Thymus (tissue), 11 donors: ENCODE measurements around the gene CALHM3. TPM values are rescaled to one million over a fixed set of nuclear protein-coding genes. Genes with fewer than 3 reads are reported as not detected.
"Not testable (repeated sequence)": the region's sequence is repeated elsewhere in the genome, so short reads cannot be mapped to it uniquely, and the experiment has no call there.

Experiments used
- DNase-seq, 9 donors: peaks; one replicate each; pipeline ENCODE4 v3.0.0-alpha.2; 2013; ENCODE audit warnings: low spot score in 9 of 9, low read depth in 6 of 9, missing footprints in 1 of 9
- H3K27ac ChIP-seq, 2 donors: one replicate each; pipeline ENCODE4 v1.5.1; 2013; ENCODE audit warnings: control low read depth in 1 of 2, low read depth in 1 of 2, low read length in 1 of 2, mild to moderate bottlenecking in 1 of 2, moderate library complexity in 1 of 2
- H3K27me3 ChIP-seq, 2 donors: one replicate each; pipeline ENCODE4 v1.5.1; 2013; ENCODE audit warnings: low read length in 1 of 2; ENCODE audit not compliant: control insufficient read depth in 2 of 2, insufficient read depth in 1 of 2
- H3K36me3 ChIP-seq, 2 donors: one replicate each; pipeline ENCODE4 v1.5.1; 2013; ENCODE audit warnings: low read length in 1 of 2, mild to moderate bottlenecking in 1 of 2, moderate library complexity in 1 of 2; ENCODE audit not compliant: control insufficient read depth in 2 of 2, insufficient read depth in 2 of 2
- H3K4me1 ChIP-seq, 2 donors: one replicate each; pipeline ENCODE4 v1.5.1; 2013; ENCODE audit warnings: low read length in 2 of 2; ENCODE audit not compliant: control insufficient read depth in 2 of 2, insufficient read depth in 2 of 2
- H3K4me3 ChIP-seq, 2 donors: one replicate each; pipeline ENCODE4 v1.5.1; 2013; ENCODE audit warnings: low read length in 2 of 2, control low read depth in 1 of 2, mild to moderate bottlenecking in 1 of 2
- H3K9me3 ChIP-seq, 2 donors: one replicate each; pipeline ENCODE4 v1.5.1; 2013; ENCODE audit warnings: low read length in 1 of 2, mild to moderate bottlenecking in 1 of 2; ENCODE audit not compliant: control insufficient read depth in 2 of 2, insufficient read depth in 1 of 2
- WGBS: extraction: QIAGEN DNeasy Blood & Tissue Kit; methylation state at CpG from one replicate; pipeline ENCODE4 v1.1.7; 2013; 5-methylcytosine and 5-hydroxymethylcytosine counted together
- polyA plus RNA-seq: library from polyadenylated mRNA; stranded (reverse); fragments of 200-250 nt; gene quantifications from one replicate; pipeline ENCODE4 v1.2.3, GENCODE V29; 2013
- total RNA-seq: library from RNA; stranded (reverse); fragments of 120-200 nt; gene quantifications from one replicate; pipeline ENCODE4 v1.2.4, GENCODE V29; 2013
- donor health status: healthy.

The CALHM3 gene
- total and polyA plus RNA-seq, 2 donors = 0.09 to 0.32 TPM

DNA sequence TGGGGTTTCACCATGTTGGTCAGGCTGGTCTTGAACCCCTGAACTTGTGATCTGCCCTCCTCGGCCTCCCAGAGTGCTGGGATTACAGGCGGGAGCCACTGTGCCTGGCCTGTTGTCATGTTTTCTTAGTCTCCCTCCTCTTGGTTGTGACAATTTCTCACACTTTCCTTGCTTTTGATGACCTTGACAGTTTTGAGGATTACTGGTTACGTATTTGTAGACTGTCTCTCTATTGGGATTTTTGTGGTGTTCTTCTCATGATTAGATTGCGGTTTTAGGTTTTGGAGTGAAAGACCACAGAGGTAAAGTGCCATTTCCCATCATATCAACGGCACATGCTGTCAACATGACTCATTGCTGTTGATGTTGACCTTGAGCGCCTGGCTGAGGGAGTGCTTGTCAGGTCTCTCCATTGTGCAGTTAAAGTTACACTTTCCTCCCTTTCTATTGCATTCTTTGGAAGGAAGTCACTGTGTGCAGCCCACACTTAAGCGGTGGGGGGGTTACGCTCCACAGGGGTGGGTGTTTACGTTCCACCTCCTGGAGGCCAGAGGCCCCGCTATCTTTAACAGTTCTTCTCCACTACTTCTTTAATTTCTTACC, 25.2 kb upstream of the CALHM3 start:
- peak in 1 of 9 donors; percentile 28 for DNase-seq
- Histone ChIP-seq H3K27ac (no peak overlapping the region), H3K27me3 (peaks cover 0 to 12% of the 10 kb centered on the region in 2 donors), H3K4me1 (peaks cover 2 to 7% of the 10 kb centered on the region in 2 donors), H3K9me3 (no peaks in the 10 kb centered on the region), H3K36me3 (no peaks in the 10 kb centered on the region), H3K4me3 (no peak overlapping the region)
- 24% methylated on average over 10 of the region's 10 CpGs for WGBS

GRCh38 chr10:103503777-103504176, 24.7 kb upstream of the CALHM3 start:
- H3K27ac ChIP-seq, DNase-seq: not testable (repeated sequence)
- 96% methylated on average over 6 of the region's 6 CpGs for WGBS

GRCh38 chr10:103502849-103503660, 24.0 kb upstream of the CALHM3 start:
- no peak overlapping the region for H3K27ac ChIP-seq
- H3K4me1 ChIP-seq = peaks cover 2 to 7% of the 10 kb centered on the region in 2 donors
- DNase-seq = no peak
- peaks cover 0 to 12% of the 10 kb centered on the region in 2 donors for H3K27me3 ChIP-seq
- no peaks in the 10 kb centered on the region for H3K36me3 ChIP-seq
- H3K4me3 ChIP-seq = no peak overlapping the region
- no peaks in the 10 kb centered on the region for H3K9me3 ChIP-seq
- 81% methylated on average over 13 of the region's 13 CpGs for WGBS

More at GRCh38 chr10:103503777-103504176, 24.7 kb upstream of the CALHM3 start:
- peaks cover 0 to 12% of the 10 kb centered on the region in 2 donors for H3K27me3 ChIP-seq
- H3K36me3 ChIP-seq, H3K4me1 ChIP-seq, H3K9me3 ChIP-seq, H3K4me3 ChIP-seq: not testable (repeated sequence)

DNA sequence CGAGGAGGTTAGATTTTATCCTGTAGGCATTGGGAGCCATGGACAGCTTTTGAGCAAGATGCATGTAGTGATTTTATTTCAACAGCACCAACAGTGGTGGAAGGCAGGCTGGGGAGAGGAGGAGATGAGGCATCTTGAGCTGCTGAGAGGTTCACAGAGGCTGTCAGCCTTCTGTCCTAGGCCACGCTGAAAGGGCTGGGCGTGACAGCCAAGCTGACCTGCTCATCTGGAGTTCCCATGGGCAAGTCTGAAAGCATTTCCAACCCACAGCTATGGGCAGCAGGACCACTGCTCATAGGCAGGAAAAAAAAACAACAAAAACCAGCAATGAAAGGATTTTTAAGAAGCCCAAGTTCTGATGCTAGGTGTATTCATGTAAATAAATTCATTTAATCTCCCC, 22.1 kb upstream of the CALHM3 start:
- Histone ChIP-seq H3K9me3 (no peaks in the 10 kb centered on the region), H3K27me3 (peaks cover 0 to 24% of the 10 kb centered on the region in 2 donors), H3K27ac (no peak overlapping the region), H3K36me3 (no peaks in the 10 kb centered on the region), H3K4me1 (peaks cover 2 to 7% of the 10 kb centered on the region in 2 donors), H3K4me3 (no peak overlapping the region)
- DNase-seq = no peak
- WGBS = 96% methylated on average over 3 of the region's 3 CpGs

DNA sequence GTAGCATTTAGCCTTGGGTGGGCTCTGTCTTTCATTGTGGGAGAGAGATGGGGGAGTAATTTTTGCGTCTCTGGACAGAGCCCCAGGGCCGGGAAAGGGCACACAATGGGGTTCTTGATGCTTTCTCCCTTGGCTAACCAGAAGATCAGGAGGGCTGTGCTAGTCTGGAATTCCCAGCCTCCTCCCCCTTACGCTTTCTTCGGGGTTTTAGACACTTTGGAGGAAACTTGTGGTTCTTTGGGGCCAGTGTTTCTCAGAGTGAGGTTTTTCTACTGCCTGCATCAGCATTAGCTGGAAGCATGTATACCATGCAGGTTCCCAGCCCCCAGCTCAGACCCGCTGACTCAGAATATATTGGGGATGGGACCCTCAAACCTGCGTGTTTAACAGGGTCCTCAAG, 21.4 kb upstream of the CALHM3 start:
- H3K27ac ChIP-seq = no peak overlapping the region
- H3K27me3 ChIP-seq = peaks cover under 1 to 31% of the 10 kb centered on the region in 2 donors
- no peaks in the 10 kb centered on the region for H3K9me3 ChIP-seq
- no peak overlapping the region for H3K4me3 ChIP-seq
- peaks cover 2 to 7% of the 10 kb centered on the region in 2 donors for H3K4me1 ChIP-seq
- no peak for DNase-seq
- no peaks in the 10 kb centered on the region for H3K36me3 ChIP-seq
- WGBS = 39% methylated on average over 6 of the region's 6 CpGs

DNA sequence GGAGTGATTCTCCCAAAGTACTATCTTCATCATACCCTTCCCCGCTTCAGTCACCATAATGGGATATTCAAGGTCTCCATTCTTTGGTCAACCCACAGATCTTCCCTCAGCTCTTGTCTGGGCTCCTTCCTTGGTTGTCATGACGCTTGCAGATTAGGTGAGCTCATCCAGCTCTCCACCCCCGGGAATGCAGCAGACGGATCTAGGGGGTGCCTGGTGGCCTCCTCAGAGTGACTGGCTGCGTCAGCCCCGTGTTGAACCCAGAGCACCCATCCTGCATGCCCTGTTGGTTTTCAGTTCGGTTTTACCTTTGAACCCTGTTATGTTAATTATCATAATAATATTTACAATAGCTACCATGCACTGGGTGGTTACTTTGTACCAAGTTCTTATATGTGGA, 20.8 kb upstream of the CALHM3 start:
- no peak for DNase-seq
- no peaks in the 10 kb centered on the region for H3K36me3 ChIP-seq
- H3K4me1 ChIP-seq = peaks cover 2 to 7% of the 10 kb centered on the region in 2 donors
- H3K4me3 ChIP-seq = no peak overlapping the region
- H3K27ac ChIP-seq = no peak overlapping the region
- WGBS = 95% methylated on average over 7 of the region's 7 CpGs
- H3K9me3 ChIP-seq = no peaks in the 10 kb centered on the region
- H3K27me3 ChIP-seq = peaks cover 7 to 37% of the 10 kb centered on the region in 2 donors

DNA sequence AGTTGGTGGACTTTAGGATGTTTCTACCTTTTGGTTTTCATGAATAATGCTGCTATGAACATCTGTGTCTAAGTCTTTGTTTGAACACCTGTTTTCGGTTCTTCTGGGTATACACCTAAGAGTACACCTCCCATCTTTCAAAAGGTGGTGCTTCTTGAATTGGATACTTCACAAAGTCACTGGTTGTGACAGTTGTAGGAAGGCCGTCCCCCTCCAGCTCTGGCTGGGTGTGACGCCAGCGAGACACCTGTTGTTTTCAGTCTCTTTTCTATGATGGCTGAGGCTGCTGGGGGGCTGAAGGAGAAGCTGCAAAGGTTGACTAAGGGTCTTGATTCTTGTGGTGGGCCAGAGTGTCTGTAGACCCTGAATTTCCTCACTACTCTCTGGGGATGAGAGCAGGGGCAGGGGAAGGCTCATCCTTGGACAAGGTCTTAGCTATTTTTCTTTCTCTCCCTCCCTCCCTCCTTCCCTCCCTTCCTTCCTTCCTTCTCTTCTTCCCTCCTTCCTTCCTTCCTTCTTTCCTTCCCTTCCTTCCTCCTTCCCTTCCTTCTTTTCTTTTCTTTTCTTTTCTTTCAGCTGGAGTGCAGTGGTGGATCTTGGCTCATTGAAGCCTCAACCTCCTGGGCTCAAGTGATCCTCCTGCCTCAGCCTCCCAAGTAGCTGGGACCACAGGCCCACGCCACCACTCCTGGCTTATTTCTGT, 20.0 kb upstream of the CALHM3 start:
- H3K4me3 ChIP-seq = no peak overlapping the region
- H3K9me3 ChIP-seq = no peaks in the 10 kb centered on the region
- no peak overlapping the region for H3K27ac ChIP-seq
- H3K4me1 ChIP-seq = peaks cover 0 to 4% of the 10 kb centered on the region in 2 donors
- DNase-seq = peak in 1 of 9 donors; percentile 32
- peaks cover 14 to 45% of the 10 kb centered on the region in 2 donors for H3K27me3 ChIP-seq
- no peaks in the 10 kb centered on the region for H3K36me3 ChIP-seq
- 82% methylated on average over 5 of the region's 5 CpGs for WGBS

- H3K36me3 ChIP-seq = no peaks in the 10 kb centered on the region
- no peak for DNase-seq
- 96% methylated on average over 8 of the region's 8 CpGs for WGBS
- no peak overlapping the region for H3K27ac ChIP-seq
- H3K9me3 ChIP-seq = no peaks in the 10 kb centered on the region
- H3K27me3 ChIP-seq = peaks cover 25 to 59% of the 10 kb centered on the region in 2 donors
- H3K4me1 ChIP-seq = peaks cover 3 to 12% of the 10 kb centered on the region in 2 donors
- H3K4me3 ChIP-seq = no peak overlapping the region
Measured at GRCh38 chr10:103497161-103497915, 18.3 kb upstream of the CALHM3 start.
